HG03025 (cell line): Measurements from ENCODE around the gene ARID4A.
A peak's percentile ranks its signal among the peaks of the same experiment; 100 is the strongest.
"Not testable (repeated sequence)": the region's sequence is repeated elsewhere in the genome, so short reads cannot be mapped to it uniquely, and the experiment has no call there.

Experiments used
- ATAC-seq: cut with Tn5 transposase; IDR thresholded peaks from one replicate; pipeline ENCODE4 v1.9.1; 2021; ENCODE audit warnings: mild to moderate bottlenecking, moderate library complexity; ENCODE audit not compliant: unreplicated experiment, low FRiP score

ARID4A gene, protein sequence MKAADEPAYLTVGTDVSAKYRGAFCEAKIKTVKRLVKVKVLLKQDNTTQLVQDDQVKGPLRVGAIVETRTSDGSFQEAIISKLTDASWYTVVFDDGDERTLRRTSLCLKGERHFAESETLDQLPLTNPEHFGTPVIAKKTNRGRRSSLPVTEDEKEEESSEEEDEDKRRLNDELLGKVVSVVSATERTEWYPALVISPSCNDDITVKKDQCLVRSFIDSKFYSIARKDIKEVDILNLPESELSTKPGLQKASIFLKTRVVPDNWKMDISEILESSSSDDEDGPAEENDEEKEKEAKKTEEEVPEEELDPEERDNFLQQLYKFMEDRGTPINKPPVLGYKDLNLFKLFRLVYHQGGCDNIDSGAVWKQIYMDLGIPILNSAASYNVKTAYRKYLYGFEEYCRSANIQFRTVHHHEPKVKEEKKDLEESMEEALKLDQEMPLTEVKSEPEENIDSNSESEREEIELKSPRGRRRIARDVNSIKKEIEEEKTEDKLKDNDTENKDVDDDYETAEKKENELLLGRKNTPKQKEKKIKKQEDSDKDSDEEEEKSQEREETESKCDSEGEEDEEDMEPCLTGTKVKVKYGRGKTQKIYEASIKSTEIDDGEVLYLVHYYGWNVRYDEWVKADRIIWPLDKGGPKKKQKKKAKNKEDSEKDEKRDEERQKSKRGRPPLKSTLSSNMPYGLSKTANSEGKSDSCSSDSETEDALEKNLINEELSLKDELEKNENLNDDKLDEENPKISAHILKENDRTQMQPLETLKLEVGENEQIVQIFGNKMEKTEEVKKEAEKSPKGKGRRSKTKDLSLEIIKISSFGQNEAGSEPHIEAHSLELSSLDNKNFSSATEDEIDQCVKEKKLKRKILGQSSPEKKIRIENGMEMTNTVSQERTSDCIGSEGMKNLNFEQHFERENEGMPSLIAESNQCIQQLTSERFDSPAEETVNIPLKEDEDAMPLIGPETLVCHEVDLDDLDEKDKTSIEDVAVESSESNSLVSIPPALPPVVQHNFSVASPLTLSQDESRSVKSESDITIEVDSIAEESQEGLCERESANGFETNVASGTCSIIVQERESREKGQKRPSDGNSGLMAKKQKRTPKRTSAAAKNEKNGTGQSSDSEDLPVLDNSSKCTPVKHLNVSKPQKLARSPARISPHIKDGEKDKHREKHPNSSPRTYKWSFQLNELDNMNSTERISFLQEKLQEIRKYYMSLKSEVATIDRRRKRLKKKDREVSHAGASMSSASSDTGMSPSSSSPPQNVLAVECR

DNA sequence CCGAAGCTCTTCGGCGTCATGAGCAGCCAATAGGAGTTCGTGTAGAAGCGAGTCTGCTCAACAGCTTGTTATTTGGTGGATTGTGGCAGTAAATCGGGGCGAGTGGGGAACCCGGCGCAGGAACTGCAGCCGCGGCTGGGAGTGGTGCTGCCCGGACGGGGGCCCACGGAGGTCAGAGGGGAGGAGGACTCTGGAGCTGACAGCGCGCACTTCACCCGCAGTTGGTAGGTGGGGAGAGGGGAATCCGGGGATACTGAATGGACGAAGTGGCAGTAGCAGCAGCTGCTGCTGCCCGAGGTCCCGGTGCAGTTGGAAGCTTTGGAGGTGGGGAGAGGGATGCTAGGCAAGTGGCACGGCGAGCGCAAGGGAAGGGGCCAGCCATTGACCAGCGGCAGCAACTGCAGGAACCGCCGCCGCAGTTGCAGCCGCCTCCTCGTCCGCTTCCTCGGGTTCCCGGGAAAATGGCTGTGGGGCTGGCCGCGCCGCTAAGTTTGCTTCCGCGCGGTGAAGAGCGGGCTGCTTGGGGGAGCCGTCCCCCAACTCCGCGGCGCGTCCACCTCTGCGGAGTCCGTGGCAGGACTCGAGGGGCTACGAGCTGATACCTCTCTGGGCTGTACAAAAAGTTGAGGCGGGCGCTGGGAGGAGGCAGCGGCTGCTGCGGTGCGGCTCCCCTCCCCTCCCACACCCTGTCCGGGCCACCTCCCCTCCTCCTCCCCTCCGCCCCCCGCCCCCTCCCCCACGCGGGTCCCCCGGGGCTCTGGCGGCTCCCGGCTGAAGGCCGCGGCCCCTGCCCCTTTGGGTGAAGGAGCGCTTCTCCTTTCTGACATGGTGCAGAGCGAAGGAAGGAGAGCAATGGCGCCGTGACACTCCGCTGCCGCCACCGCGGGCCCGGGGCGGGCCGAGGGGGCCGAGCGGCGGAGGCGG lies at the start of gene ARID4A:
ARID4A (plus strand) TSS at position 79 of the 924 bp plus-strand sequence. CDS start 1,300 bp downstream, outside the sequence.
- peak; percentile 15 for ATAC-seq

DNA sequence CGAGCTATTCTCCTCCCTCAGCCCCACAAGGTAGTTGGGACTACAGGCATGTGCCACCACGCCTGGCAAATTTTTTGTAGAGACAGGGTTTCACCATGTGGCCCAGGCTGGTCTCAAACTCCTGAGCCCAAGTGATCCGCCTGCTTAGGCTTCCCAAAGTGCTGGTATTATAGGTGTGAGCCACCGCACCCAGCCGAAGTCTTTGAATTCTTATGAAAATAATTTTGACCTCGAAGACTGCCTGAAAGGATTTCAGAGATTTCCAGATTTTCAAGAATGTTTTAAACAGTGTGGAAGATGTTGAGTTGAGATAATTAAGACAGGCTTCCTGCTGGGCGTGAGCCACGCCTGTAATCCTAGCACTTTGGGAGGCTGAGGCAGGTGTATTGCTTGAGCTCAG lies 48.7 kb upstream of the ARID4A start:
- ATAC-seq = no peak

DNA sequence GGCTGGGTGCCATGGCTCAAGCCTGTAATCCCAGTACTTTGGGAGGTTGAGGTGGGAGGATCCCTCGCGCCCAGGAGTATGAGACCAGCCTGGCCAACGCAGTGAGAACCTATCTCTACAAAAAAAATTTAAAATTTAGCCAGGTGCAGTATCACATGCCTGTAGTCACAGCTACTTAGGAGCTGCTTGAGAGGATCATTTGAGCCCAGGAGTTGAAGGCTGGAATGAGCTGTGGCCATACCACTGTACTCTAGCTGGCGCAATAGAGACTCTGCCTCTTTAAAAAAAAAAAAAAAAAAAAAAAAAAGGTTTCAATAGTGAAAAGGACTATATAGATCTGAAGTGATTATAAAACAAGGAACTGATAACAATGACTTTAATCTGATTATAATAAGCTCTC lies 40.2 kb upstream of the ARID4A start:
- no peak for ATAC-seq

DNA sequence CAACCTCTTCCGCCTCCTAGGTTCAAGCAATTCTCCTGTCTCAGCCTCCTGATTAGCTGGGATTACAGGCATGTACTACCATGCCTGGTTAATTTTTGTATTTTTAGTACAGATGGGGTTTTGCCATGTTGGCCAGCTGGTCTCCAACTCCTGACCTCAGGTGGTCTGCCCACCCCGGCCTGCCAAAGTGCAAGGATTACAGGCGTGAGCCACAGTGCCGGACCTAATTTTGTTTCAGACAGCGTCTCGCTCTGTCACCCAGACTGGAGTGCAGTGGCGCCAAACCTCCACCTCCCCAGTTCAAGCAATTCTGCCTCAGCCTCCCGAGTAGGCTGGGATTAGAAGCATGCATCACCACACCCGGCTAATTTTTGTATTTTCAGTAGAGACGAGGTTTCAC lies 36.4 kb upstream of the ARID4A start:
- not testable (repeated sequence) for ATAC-seq

DNA sequence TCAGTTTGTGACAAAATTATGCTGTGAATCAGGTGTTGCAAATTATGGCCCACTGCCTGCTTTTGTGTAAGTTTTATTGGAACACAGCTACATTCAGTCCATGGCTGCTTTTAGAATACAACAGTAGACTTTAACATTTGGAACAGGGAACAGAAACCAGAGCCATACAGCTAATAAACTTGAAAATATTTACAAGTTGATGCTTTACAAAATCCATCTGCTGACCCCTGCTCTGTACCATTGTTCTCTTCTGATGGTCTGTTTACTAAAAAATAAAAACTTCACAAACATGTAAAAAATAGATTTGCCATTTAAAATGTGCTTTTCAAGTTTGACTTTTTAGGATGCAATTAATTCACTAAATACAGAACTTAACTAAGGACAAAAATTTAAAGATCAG lies 33.0 kb upstream of the ARID4A start:
- no peak for ATAC-seq

DNA sequence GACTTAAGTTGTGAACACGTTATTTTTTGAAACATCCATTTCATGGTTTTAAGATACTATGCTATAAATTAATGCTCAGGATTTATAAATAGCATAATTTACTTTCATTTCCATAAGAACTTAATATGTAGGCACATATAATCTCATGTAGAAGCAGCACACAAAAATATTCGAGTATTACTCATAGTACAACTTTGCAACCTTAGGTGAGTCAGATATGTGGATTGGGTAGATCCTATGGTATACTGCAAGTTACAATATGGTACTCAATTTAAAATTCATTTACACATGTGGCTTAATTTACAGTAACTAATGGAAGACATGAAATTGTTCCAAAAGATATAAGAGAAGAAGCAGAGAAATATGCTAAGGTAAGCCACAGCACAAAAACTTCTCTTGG lies 27.7 kb upstream of the ARID4A start:
- no peak for ATAC-seq

DNA sequence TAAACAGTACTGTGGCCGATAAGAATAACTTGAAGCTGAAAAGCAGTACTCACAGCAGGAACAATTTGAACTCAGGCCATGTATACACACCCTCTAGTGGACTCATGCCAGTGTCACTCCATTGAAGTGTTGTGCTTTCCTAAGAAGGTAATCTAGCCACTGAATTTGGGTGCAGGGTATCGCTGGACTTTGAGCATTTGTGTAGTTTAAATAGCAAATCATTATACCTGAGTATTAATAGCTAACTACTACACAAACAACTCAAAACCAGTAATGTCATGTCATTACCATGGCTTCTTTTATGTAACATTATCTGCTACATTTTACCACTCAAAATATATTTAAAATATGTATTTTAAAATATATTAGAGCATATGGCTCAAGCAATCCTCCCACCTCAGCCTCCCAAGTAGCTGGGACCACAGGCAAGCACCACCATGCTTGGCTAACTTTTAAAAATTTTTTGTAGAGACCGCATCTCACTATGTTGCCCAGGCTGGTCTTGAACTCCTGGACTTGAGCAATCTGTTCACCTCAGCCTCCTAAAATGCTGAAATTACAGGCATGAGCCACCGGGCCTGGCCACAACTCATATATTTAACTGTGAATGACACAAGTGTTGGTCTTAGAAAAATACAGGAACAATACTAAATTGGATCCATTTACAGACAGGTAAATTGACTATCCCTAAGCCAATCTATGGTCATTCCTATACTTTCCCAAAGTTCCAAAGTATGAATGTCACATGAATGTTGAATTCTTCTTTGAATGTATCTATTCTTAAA lies 25.6 kb upstream of the ARID4A start:
- ATAC-seq = no peak

DNA sequence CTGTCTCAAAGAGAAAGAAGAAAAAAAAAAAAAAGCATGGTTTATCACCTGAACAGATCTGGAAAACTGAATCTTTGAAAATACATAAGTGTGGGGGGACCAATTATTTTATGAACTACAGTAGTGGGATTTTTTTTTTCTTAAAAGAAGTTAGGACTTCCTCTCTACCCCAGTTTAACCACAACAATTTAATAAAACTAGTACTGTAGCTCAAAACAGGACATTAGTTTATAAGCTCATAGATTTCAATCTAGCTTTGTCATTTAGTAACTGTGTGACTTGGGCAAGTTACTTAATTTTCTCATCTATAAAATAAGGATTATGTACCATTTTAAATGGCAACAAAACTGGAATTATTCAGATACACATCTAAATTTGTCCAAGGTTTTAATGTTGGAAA lies 23.5 kb upstream of the ARID4A start:
- ATAC-seq = no peak

DNA sequence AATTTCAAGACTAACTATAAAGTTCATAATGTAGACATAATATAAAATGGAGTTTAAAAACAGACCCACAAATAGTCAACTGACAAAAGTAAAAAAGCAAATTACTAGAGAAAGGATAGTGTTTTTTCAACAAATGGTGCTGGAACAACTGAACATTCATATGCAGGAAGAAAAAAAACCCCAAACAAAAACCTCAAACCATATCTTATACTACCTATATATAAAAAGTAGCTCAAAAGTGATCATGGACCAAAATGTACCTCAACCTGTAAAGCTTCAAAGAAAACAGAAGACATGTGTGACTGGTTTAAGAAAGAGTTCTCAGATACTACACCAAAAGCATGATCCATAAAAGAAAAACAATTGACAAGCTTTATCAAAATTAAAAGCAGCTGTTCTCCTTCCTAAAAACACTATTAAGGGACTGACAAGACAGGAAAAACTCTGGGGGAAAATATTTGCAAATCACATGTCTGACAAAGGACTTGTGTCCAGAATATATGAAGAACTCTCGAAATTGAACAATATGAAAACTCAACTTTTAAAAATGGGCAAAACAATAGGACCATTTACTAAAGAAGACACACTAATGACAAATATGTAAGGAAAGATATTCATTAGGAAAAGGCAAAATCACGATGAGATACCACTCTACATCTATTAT lies 22.7 kb upstream of the ARID4A start:
- no peak for ATAC-seq

DNA sequence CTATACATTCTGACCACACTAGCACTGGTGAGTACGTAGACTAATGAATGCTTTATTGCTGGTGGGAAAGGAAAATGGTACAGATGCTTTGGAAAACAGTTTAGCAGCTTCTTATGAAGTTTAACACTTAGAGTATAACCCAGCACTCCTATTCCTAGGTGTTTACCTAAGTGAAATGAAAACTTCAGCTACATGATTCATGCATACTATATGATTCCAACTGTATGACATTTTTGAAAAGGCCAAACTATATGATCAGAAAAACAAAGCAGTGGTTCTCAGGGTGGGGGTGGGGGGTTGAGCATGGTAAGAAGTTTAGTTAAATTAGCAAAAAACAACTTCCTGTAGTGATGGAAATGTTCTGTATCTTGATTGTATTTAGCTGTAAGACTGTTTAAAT lies 22.1 kb upstream of the ARID4A start:
- no peak for ATAC-seq

DNA sequence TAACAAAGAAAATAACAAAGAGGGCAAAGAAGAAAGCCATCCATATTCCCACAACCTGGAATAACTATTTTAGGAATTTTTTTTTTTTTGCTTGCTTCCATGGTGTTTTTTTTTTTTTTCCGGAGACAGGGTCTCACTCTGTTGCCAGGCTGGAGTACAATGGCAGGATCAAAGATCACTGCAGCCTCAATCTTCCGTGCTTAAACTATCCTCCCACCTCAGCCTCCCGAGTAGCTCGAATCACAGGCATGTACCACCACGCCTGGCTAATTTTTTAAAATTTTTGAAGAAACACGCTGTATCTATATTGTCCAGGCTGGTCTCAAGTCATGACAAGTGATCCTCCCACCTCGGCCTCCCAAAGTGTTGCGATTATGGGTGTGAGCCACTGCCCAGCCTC lies 20.2 kb upstream of the ARID4A start:
- ATAC-seq = no peak

DNA sequence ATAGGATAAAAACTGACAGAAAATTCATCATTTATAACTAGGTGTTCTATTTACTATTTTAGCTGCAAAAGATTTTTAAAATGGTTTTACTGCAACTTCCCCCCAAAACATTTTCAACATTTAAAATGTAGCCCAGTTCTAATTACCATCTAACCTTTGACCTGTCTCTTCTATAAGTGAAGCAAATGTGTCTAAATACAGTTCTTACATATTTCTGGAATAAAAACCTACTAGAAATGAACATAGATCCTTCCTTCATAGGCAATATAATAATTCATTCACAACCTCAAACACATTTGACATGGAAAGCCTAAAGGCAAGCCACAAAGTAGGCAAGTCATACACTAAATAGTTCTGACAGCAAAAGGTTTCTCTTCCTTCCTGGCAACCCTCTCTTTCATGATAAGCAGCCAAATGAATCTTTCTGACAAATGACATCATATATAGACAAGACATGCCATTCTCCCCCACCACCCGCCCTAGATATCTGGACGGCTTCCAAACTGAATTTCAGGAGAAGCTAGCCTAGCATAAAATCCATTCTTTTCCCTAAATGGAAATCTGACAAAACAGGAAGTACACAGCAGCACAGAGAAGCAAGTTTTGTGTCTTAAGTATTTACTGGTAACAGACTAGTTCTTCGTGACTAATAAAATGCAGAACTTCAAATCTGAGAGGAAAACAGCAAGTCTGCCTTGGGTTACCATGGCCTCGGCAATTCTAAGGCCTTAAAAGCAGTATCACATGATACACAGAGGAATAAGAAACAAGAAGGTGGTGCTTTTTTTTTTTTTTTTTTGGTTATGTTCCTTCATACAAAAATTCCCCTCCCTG lies 17.2 kb upstream of the ARID4A start:
- no peak for ATAC-seq

DNA sequence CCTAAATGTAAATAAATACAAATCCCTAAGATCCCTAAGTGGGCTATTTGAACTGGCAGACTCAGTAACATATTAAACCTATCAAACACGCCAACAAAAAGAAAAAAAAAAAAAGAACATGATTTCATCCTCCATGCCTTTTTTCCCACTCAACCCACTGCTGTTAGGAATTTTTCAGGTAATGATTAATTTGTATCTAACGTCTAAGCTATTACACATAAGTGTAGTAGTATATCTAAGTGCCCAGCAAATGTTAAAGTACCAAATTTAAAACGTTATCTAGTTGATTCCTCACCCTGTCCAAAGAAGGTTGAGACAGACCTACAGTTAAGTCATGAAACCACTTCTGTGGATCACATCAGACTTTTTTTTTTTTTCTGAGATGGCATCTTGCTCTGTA lies 16.4 kb upstream of the ARID4A start:
- ATAC-seq = no peak

DNA sequence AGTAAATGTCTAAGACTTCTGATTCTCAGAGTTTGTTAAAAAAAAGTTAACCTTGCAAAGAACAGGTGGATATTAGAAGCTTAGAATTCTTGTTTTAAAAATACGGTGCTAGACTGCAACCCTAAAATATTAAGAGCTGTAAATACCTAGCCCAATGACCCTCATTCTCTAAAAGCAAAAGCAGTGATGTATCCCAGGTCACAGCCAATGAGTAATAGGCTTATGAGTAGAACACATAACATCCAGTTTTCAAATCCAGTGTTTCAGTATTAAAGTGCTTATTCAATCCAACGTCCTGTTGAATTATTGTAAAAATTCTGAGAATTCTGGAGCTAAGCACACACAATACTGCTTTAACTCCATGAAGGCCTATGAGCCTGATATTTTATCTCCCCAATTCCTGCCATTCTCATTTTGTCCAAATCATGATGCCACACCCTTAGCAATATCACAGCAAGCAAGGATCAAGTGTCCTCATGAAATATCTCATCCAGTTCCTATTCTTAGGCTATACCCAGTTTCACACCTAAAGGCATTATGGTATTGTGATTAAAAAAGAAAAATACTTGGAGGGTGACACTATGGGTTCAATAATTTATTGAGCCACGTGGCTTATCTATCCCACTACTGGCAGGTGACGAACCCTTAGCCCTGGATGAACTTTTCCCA lies 15.3 kb upstream of the ARID4A start:
- no peak for ATAC-seq

DNA sequence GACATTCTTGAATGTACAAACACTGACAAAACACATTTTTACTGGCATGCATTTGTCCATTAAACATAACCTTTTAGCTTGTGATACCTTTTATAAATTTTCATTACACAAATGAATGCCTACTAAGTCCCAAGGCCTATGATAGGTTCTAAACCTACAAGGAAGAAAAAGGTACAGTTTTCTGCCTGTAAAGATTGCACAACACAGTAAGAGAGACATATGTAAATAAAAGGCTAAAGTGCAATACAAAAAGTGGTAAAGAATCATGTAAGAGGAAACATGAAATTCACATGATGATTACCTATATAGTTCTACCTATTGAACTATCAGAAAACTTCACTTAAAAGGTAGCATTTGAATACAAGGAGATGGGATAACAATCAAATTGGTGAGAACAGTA lies 14.6 kb upstream of the ARID4A start:
- ATAC-seq = no peak

DNA sequence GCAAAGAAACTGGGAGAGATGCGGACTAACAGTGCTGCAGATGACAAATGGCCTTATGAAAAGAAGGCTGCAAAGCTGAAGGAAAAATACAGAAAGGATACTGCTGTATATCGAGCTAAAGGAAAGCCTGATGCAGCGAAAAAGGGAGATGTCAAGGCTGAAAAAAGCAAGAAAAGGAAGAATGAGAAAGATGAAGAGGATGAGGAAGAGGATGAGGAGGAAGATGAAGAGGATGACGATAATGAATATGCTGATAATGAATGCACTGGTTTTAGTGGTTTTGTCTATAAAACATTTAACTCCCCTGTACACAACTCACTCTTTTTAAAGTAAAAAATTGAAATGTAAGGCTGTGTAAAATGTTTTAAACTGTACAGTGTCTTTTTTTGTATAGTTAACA lies 13.2 kb upstream of the ARID4A start:
- no peak for ATAC-seq

DNA sequence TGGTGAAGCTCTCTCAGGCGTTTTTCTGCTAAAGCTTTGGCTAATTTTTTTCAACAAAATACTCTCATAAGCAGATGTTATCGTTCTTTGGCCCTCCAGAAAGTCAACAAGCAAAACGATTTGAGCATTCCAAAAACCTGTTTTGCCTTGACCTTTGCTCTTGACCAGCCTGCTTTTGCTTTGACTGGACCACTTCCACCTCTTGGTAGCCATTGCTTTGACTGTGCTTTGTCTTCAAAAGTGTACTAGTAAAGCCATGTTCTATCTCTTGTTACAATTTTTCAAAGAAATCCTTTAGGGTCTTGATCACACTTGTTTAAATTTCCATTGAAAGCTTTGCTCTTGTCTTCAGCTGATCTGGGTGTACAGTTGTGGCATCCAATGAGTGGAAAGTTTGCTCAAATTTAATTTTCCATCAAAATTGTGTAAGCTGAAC lies 10.7 kb upstream of the ARID4A start:
- ATAC-seq = no peak
